Hepatocyte (in vitro differentiated cells): ENCODE measurements around the gene ARHGAP18. TPM values are rescaled to one million over a fixed set of nuclear protein-coding genes. Genes with fewer than 3 reads are reported as not detected.

Experiments
- DNase-seq: peaks from one replicate; pipeline ENCODE4 v3.0.0-alpha.2; 2016; ENCODE audit warnings: low spot score
- H2AFZ ChIP-seq: fragments of 200-600 bp; sonication (generic); 2 replicates; pipeline ENCODE4 v1.6.0; 2016; ENCODE audit warnings: antibody characterized with exemption, mild to moderate bottlenecking
- H3K27ac ChIP-seq: fragments of 200-600 bp; sonication (generic); 2 replicates; pipeline ENCODE4 v1.5.1; 2016; ENCODE audit warnings: mild to moderate bottlenecking
- H3K27me3 ChIP-seq: fragments of 200-600 bp; sonication (generic); 2 replicates; pipeline ENCODE4 v1.6.1; 2016
- H3K36me3 ChIP-seq: fragments of 200-600 bp; sonication (generic); replicated peaks from 2 replicates; pipeline ENCODE4 v1.5.1; 2016; ENCODE audit warnings: low read depth; ENCODE audit not compliant: insufficient read depth
- H3K4me1 ChIP-seq: fragments of 200-600 bp; sonication (generic); 2 replicates; pipeline ENCODE4 v1.5.1; 2016; ENCODE audit warnings: mild to moderate bottlenecking, moderate library complexity; ENCODE audit not compliant: insufficient read depth
- H3K4me2 ChIP-seq: fragments of 200-600 bp; sonication (generic); 2 replicates; pipeline ENCODE4 v1.6.0; 2016
- H3K4me3 ChIP-seq: fragments of 200-600 bp; sonication (generic); 2 replicates; pipeline ENCODE4 v1.5.1; 2016; ENCODE audit warnings: mild to moderate bottlenecking
- H3K79me2 ChIP-seq: fragments of 200-600 bp; sonication (generic); 2 replicates; pipeline ENCODE4 v1.6.0; 2017; ENCODE audit warnings: mild to moderate bottlenecking
- H3K9me2 ChIP-seq: fragments of 200-600 bp; sonication (generic); replicated peaks from 2 replicates; pipeline ENCODE4 v1.6.0; 2017; ENCODE audit warnings: mild to moderate bottlenecking; ENCODE audit not compliant: insufficient read depth
- H3K9me3 ChIP-seq: fragments of 200-600 bp; sonication (generic); 2 replicates; pipeline ENCODE4 v1.5.1; 2016; ENCODE audit warnings: low read depth, mild to moderate bottlenecking
- H4K20me1 ChIP-seq: fragments of 200-600 bp; sonication (generic); 2 replicates; pipeline ENCODE4 v1.6.0; 2016; ENCODE audit warnings: mild to moderate bottlenecking; ENCODE audit not compliant: insufficient read depth, poor library complexity, severe bottlenecking
- CTCF ChIP-seq: fragments of 200-600 bp; sonication (generic); IDR thresholded peaks from 2 replicates; pipeline ENCODE4 v1.5.1; 2016; ENCODE audit warnings: antibody characterized with exemption, mild to moderate bottlenecking; ENCODE audit not compliant: poor library complexity
- EZH2 ChIP-seq: fragments of 200-600 bp; sonication (generic); IDR thresholded peaks from 2 replicates; pipeline ENCODE4 v1.6.1; 2016; ENCODE audit warnings: antibody characterized with exemption, mild to moderate bottlenecking, borderline replicate concordance
- EZH2phosphoT487 ChIP-seq: fragments of 200-600 bp; sonication (generic); IDR thresholded peaks from one replicate; pipeline ENCODE4 v1.6.1; 2018; ENCODE audit warnings: antibody characterized with exemption, mild to moderate bottlenecking, low read depth, moderate library complexity; ENCODE audit not compliant: unreplicated experiment, severe bottlenecking
- WGBS: methylation state at CpG from one replicate; pipeline ENCODE4 v1.1.6; 2016; ENCODE audit warnings: low lambda C conversion rate; ENCODE audit errors: missing lambda C conversion rate; 5-methylcytosine and 5-hydroxymethylcytosine counted together
- polyA plus RNA-seq: library from polyadenylated mRNA; unstranded; fragments of >200 nt; fragmentation: Nextera tagmentation; extraction: Ambion mirVana; gene quantifications from 2 replicates; pipeline ENCODE4 v1.2.1, GENCODE V29; 2016
- total RNA-seq: library from RNA; depleted of rRNA; stranded (reverse); fragments of >200 nt; gene quantifications from 2 replicates; pipeline ENCODE4 v1.2.3, GENCODE V29; 2014

The ARHGAP18 gene
- total and polyA plus RNA-seq, 2 experiments from 2014 or later: 14.7 to 34.8 TPM

- Histone ChIP-seq H3K9me3 (no peaks in the 10 kb centered on the region), H3K36me3 (no peaks in the 10 kb centered on the region), H4K20me1 (no peaks in the 10 kb centered on the region), H3K79me2 (peaks cover 71% of the 10 kb centered on the region), H3K4me1 (peaks cover 16% of the 10 kb centered on the region), H3K27ac (peak overlapping the region; percentile 80), H3K27me3 (no peaks in the 10 kb centered on the region), H3K4me2 (peak overlapping the region; percentile 19), H2AFZ (no peak overlapping the region), H3K4me3 (no peak overlapping the region), H3K9me2 (no peaks in the 10 kb centered on the region)
- 85% methylated on average over 8 of the region's 8 CpGs for WGBS
- TF ChIP-seq EZH2phosphoT487 (no peak), CTCF (no peak), EZH2 (no peak)
- DNase-seq: no peak
Measured at GRCh38 chr6:129684903-129685661, 24.9 kb downstream of the ARHGAP18 start.

DNA sequence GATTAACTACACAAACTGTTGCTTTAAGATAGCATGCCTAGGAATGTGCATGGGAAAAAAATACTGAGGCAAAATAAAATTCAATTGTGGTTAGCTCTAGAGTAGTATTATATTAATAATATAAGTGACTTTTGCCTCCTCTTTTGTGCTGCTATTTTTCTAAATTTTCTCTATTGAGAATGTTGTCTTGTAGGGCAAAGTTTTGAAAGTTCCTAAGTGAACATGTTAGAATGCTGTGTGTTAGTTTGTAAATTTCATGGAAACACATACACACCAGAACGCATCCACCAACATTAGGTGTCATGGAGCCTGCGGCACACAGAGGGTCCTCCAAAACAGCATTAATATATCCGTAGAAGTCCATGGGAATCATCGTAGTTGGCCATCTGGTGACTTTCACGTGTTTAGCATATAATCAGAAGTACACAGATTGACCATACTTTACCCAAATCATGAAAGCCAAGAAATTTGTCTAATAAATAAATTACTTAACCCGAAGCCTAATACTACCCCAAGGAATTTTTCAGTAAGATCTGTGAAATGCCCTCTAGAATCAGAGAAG is 25.6 kb downstream of the ARHGAP18 start:
- Histone ChIP-seq H3K27ac (peak overlapping the region; percentile 80), H3K27me3 (no peaks in the 10 kb centered on the region), H4K20me1 (no peaks in the 10 kb centered on the region), H3K9me3 (no peaks in the 10 kb centered on the region), H3K4me3 (no peak overlapping the region), H3K9me2 (no peaks in the 10 kb centered on the region), H3K79me2 (peaks cover 71% of the 10 kb centered on the region), H3K4me2 (peak overlapping the region; percentile 19), H3K36me3 (no peaks in the 10 kb centered on the region), H2AFZ (no peak overlapping the region), H3K4me1 (peaks cover 16% of the 10 kb centered on the region)
- no peak for DNase-seq
- 88% methylated on average over 6 of the region's 6 CpGs for WGBS
- TF ChIP-seq EZH2: no peak
- no peak for TF ChIP-seq EZH2phosphoT487
- no peak for TF ChIP-seq CTCF

GRCh38 chr6:129683601-129684322 is 26.2 kb downstream of the ARHGAP18 start:
- Histone ChIP-seq H3K27ac (peak overlapping the region; percentile 90), H3K36me3 (no peaks in the 10 kb centered on the region), H3K79me2 (peaks cover 71% of the 10 kb centered on the region), H3K9me2 (no peaks in the 10 kb centered on the region), H3K9me3 (no peaks in the 10 kb centered on the region), H3K4me3 (no peak overlapping the region), H3K4me2 (peak overlapping the region; percentile 19), H4K20me1 (no peaks in the 10 kb centered on the region), H2AFZ (no peak overlapping the region), H3K27me3 (no peaks in the 10 kb centered on the region), H3K4me1 (peaks cover 16% of the 10 kb centered on the region)
- DNase-seq: peak; percentile 85
- TF ChIP-seq EZH2 (no peak), CTCF (no peak), EZH2phosphoT487 (no peak)
- 45% methylated on average over 9 of the region's 9 CpGs for WGBS
